HG03108 (cell line): ENCODE results near the gene SLC15A3.
"Not testable (repeated sequence)": the region's sequence is repeated elsewhere in the genome, so short reads cannot be mapped to it uniquely, and the experiment has no call there.

Experiments
- ATAC-seq: cut with Tn5 transposase; IDR thresholded peaks from one replicate; pipeline ENCODE4 v1.9.1; 2021; ENCODE audit warnings: moderate library complexity; ENCODE audit not compliant: unreplicated experiment

Gene SLC15A3

DNA sequence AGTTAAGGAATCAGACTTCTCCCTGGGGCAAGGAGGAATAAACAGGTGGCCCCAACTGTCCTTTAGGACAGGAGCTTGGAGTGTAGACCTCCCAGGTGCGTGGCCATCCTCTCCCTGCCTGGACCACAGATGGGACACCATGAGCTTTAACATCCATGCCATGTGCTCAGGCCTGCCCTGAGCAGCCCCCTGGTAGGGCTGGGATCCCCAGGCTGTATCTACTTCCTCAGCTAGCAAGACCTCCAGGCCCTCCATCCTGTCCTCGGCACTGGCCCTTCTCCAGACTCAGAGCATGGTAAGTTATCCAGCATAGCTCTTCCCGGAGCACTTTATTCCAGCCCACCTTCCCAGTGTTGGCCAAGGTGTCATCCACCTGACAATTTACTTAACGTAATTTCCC, 25.2 kb upstream of the SLC15A3 start:
- no peak for ATAC-seq

DNA sequence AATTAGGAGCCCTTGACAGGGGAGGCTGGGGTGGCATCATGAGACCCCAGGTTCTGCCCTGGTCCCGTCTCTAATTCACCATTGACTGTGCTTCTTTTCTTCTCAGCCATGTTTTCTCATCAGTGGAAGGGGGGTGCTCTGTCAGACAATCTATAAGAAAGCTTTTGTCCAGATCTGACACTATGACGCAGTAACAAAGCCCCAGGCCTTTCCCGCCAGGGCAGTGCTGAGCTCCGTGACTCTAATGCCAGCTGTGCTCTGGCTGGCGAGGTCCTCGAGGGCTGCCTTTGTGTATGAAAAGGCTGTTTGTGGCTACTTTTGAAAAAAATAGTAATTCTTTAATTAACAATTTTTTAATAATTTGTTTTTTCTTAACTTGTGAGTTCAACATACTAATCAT, 22.8 kb upstream of the SLC15A3 start:
- no peak for ATAC-seq

DNA sequence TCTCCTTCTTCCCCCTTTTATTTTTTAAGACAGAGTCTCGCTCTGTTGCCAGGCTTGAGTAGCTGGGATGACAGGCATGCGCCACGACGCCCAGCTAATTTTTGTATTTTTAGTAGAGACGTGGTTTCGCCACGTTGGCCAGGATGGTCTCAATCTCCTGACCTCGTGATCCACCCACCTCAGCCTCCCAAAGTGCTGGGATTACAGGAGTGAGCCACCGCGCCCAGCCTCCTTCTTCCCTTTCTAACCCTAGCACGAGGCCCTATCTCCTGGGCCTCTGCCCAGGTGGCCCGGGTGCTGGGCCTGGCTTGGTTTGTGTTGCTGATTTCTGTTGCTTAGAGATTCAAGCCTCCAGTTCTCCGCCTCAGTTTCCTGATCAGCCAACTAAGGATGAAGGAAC, 22.3 kb upstream of the SLC15A3 start:
- ATAC-seq = not testable (repeated sequence)

DNA sequence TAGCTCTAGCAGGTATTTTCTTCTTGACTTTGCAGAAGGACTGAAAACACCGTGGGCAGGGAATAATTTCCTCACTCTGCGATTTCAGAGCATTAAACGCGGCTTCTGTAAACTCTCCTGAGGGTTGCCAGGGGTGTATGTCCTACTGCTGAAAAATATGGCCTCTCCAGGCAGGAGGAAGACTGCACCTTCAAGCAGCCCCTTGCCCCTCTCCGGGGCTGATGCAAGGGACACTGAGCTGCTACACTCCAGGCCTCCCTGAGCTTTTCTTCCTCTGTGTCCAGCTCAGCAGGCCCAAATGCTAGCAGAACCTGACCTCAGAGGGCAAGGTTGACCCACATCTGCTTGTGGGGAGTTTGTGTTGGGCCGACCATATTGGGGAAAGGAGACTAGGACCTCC, 21.7 kb upstream of the SLC15A3 start:
- ATAC-seq = no peak

DNA sequence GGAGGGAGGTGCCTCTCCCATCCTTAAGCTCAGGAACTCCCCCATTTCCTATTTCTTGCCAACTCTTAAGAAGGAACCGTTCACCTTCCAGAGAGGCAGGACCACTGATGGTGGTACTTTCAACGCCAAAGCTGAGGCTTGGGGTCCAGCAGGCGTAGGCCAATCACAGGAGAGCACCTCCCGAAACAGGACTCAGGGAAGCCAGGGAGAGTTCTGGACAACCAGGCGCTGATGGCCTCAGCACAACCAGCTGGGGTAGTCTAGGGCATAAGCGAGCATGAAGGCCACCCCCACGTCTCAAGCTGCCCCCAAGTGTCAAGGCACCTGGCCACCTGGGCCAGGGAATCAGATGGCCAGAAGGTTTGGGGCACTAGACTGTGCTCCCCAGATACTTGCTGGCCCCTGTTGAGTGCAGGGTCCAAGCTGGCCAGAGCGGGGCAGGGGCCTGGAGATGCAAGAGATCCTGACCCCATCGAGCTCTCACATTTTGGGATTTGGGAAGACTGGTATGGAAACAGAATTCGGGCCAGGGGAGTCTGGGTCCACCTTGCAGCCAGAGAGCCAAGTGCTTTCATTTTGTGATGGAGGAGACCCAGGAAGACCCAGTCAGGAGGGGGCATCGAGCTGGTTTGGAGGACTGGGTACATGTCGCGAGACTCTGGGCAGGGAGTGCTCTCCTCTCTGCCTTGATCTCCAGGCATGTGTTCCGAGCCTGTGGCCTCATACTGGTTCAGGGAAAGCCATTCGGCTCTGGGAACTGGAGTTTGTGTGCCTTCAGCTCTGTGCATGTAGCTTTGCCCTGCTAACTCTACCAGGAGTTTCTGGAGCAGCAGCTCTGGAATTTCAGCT, 20.4 kb upstream of the SLC15A3 start:
- no peak for ATAC-seq

DNA sequence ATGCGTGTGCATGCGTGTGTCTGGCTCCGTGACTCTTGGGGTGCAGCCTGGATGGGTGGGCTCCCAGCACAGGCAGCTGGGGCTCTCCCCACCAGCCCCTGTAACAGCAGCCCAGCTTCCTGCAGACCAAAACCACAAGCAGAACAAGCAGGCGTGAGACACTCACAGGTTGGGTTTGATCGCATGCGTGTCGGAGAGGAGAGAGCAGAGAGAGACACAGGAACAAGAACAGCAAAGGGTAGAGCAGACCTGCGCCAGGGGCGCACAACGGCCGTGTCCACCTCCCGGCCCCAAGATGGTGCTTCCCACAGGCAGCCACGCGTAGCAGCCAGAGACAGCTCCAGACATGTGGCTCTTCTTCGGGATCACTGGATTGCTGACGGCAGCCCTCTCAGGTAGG, 19.5 kb upstream of the SLC15A3 start, which contains the start of gene CD6:
CD6 (plus strand) TSS at position 161 of the 400 bp plus-strand sequence; CDS start at position 347, 186 bp downstream.
- ATAC-seq = no peak

DNA sequence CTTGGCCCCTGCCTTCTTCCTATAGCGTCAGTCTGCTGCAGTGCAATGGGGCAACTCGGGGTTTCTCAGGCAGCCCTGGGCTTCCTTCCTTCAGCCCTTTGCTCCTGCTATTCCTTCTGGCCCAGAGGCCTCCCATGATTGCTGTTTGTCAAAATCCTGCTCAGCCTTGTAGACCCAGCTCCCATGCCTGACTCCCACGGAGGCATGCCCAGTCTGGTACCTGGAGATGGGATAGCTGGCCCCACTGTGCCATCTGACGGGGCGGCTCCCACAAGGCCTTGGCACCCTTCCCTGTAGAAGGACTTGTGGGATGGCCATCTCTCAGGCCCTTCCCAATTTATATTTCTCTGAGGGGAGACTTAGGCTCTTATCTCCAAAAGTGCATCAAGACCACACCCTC, 18.9 kb upstream of the SLC15A3 start:
- ATAC-seq = no peak

DNA sequence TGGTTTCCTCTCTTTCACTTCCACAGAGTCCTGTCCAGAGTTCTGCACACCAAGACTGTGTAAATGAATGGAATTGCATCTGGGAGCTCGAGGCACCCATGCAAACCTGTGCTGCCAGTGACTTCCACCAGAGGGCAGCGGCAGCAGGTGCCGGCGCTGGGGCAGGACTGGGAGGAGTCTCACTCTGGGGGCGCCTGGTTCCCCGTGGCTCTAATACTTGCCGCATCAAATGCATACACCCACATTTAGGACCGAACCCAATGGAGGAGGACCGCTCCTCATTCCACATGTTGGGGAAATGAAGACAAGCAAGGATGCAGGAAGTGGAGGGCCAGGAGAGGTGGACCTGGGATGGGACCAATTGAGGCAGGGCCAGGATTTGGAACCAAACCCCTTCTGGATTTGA, 18.4 kb upstream of the SLC15A3 start:
- no peak for ATAC-seq

DNA sequence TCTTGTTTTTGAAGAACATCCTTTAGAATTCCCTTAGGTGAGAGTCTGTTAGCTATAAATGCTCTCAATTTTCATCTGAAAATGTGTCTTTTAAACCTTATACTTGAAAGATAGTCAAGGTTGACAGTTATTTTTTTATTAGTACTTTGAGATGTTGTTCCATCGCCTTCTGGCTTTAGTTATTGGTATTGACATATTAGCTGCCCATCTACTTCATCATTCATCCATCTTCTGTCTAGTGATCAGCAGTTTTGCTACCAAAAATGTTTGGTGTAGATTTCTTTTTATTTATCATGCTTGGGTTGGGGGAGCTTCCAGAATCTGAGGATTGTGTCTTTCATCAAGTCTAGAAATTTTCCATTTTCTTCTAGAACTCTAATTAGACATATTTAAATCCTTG, 16.2 kb upstream of the SLC15A3 start:
- no peak for ATAC-seq

DNA sequence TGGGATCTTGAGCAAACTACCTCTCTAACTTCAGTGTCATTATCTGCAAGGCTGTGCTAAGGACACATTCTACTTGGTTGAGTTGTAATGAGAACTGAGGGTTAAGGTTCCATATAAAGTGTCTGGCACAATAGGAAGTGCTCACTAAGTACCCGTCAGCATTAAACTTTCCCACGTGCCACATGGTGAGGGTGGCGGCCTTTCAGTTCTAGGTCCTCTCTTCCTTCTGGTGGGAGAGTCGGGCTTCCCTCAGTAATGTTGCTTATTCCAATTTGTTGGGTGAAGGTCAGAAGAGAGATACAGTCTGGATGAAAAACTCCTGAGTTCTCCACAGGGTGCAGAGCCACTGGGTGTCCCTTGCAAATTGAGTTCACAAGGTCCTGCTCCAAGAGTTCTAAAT, 14.9 kb upstream of the SLC15A3 start:
- ATAC-seq = no peak

DNA sequence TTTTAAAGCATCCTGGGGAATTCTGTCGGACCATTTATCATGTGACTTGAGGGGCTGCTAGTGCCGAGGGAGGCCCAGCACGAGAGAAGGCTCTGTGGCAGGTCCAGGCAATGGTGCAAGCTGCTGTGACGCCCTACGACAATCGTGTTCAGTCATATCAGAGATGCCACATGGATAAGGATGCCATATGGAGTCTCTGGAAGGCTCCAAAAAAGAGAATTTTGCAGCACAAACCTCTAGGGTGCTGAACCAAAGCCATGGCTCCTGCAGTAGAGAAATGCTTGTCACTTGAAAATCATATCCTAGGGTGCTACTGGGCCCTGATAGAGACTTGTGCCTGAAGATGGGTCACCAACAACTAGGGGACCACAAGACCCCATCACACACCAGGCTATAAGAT, 12.8 kb upstream of the SLC15A3 start:
- no peak for ATAC-seq

DNA sequence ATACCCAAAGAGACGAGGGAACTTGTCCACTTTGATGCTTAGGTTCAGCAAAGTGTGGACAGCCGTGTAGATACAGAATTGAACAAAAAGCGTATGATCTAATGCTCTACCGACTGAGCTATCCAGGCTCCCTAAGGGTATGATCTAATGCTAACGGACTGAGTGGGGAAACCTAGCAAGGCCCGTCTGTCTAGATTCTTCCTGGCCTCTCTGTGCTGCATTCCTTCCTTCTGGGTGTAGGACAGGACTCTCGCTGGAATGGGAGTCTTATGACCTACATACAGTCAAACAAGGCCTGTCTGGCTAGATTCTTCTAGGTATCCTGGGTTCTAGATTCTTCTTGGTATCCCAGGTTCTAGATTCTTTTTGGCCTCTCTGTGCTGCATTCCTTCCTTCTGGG, 8.4 kb upstream of the SLC15A3 start:
- no peak for ATAC-seq

DNA sequence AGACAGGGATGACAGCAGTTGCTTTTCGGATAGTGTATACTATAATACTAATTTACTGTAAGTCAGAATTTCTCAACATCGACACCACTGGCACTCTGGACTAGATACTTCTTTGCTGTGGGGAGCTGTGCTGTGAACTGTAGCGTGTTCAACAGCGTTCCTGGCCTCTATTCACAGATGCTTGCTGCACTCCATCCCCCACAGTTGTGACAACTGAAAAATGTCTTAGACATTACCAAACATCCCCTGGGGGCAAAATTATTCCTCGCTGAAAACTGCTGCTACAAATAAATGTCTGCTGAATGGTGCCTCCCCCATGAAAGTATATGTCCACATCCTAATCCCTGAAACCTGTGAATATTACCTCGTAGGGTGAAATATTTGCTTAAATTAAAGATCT, 7.5 kb upstream of the SLC15A3 start:
- no peak for ATAC-seq

DNA sequence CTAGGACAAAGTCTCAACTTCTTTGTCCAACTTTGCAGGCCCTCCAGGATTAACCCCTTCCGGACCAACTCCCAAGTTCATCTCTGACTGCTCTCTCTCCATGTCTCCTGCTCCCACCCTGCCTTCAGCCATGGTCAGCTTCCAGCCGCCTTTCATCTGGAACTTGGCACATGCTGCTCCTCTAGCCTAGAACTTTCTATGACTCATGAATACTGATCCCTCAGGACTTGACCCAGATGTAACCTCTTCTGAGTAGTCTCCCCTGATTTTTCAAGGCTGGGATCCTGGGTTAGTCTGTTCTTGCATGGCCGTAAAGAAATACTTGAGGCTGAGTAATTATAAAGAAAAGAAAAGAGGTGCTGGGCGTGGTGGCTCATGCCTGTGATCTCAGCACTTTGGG, 5.2 kb upstream of the SLC15A3 start:
- no peak for ATAC-seq

DNA sequence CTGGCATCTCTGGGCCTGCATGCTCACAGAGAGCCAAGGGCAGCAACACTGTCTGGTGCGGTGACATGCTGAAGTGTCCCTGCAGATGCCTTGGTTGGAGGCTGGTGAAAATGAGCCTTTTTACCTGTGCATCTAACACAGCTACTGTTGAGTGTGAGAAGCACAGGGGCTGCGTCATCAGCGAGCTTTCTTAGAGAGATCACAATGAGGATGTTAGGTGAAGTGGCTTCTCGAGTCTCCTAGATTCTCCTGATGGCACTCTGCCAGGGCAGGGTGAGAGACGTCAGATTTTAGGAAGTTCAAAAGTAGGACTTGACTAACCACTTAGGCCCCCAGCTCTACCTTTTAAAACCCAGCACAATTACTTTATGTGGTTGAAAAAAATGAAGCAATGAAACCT, 3.6 kb upstream of the SLC15A3 start:
- no peak for ATAC-seq

DNA sequence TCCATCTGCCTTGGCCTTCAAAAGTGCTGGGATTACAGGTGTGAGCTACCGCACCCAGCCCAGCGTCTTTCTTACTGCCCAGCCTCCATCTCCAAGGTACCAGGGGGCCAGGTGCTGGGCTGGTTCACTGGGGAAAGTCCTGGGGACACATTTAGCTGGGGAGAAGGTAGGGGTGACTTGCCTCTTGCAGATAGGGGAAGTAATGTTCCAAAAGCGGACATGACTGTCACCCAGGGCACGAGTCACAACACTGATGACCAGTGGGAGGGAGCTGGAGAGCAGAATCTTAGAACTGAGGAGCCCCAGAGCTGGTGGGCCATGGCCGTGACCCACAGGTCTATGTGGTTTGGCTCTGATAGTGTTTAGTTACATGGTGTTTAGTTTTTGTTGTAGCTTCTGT, 2.4 kb upstream of the SLC15A3 start:
- no peak for ATAC-seq

DNA sequence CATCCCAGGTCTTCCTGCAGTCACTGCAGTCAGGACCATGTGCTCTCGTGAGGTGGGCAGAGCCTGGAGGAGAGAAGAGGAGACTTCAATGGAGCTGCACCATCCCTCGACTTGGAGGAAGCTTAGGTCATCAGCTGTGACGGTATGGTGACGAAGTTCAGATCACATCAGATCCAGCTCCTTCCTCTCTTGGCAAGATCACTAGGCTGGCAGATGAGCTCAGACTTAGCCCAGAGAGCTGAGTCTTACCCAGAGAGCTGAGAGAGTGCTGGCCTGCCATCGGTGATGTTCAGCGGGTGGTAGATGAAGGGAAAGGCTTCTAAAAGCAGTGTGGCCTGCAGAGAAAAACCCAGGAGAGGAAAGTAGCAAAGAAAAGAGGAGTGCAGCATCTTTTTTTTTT, 1.8 kb upstream of the SLC15A3 start:
- ATAC-seq = no peak

DNA sequence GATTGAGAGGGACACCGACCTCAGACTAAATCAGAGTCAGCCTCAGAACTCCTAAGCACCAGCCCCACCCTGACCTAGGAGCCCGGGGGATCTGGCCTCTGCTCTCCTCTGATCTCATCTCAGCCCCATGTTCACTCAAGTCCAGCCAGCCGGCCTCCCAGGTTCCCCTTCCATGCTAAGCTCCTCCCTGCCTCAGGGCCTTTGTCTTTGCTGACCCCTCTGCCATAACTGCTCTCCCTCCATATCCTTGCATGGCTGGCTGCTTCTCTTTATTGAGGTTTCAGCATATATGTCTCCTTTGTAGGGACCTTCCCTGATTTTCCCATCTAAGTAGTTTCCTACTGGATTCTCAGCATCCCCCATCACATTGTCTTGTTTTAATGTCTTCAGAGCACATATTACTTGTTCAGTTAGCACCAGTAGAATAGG, 780 bp upstream of the SLC15A3 start:
- ATAC-seq = no peak

DNA sequence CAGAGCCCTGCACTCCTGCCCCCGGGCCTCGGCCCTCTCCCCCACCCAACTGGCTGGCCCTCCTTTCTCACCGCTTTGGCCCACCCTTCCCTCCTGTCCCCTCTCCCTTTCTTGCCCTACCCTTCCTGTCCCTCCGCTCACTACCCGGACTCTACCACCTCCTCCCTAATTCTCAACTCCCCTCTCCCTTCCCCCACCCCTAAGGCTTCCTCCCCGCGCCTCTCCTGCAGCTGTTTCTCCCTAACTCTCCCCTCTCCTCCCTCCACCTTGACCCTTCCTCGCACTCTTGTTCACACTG, 421 bp downstream of the SLC15A3 start:
- ATAC-seq = no peak

DNA sequence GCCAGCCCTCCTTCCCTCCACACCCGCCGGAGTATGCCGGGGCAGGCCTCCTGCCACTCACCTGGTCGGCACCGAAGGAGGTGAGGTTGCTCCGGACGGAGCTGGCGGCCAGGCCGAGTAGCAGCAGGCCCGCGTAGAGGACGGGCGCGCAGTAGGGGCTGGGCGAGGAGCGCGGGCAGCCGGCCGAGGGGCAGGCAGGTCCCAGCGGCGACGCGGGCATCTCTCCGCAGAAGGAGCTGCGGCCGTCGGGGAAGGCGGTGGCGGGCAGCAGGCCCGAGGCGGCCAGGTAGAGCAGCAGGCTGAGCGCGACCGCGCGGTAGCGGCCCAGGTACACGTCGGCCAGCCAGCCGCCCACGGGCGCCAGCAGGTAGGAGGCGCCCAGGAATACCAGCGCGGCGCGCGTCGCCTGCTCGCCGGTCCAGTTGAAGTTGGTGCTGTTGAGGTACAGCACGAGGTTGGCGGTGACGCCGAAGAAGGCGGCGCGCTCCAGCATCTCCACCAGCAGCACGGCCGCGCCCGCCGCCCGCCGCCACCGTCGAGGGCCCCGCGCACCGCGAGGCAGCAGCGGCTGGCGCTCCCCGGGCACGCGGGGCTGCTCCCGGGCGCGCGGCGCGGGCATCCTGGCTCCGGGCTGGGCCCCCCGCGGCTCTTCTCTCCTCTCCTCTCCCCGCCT, 907 bp downstream of the SLC15A3 start:
- no peak for ATAC-seq

DNA sequence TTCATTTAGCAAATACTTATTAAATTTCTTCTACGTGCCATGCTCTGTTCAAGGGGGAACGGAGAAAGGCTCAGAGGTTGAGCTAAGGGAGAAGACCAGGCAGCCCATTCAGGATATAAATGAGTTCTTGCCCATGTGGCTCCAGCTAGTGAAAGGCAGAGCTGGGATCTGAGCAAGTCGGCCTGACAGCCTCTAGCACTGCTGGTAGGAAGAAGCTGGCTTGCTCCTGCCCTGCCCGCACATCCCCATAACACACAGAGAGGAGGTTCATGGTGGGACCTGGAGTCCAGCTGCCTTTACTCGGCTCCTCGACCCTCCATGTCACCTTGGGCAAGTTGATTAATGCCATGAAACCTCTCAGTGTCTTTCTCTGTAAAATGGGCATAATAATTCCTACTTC, 2.0 kb downstream of the SLC15A3 start:
- ATAC-seq = no peak

DNA sequence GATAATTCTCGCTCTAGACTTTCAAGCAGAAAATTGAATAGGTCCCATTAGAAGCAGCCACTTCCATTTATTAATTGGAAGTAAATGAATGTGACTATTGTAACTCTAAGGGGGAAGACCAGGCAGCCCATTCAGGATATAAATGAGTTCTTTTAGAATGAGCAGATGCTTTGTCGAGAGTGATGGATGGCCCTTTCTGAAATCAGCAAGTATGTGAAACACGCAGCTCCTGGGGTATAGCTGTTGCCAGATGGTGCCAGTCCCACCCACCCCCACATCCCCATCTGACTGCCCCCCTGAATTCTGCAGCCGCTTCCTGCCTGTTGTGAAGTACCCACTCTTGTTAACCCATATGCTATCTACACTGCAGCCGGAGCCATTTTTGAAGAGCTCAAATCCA, 3.7 kb downstream of the SLC15A3 start:
- ATAC-seq = no peak

DNA sequence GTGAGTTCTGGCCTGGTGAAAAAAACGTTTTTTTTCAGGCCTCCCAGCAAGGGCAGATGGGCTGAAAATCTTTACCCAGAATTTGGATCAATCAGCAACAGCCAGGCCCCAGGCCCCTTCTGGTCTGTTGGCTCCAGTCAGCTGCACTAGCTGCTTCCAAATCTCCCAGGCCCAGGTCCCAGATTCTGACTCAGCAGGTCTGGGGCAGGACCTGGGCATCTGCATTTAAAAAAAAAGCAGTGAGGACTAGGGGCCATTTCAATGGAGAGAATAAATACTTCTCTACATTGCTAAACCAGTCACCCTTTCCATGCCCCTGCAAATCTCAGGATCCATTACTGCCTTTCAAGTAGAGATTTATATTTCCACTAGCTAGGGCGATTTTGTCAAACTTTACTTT, 4.3 kb downstream of the SLC15A3 start:
- no peak for ATAC-seq
